HepG2 (cell line): Measurements from ENCODE around the gene PDK2. TPM values are rescaled to one million over a fixed set of nuclear protein-coding genes. Genes with fewer than 3 reads are reported as not detected.

Source experiments
- GATAD1 ChIP-seq: IDR thresholded peaks from 2 replicates; pipeline ENCODE4 v1.6.1; 2016; ENCODE audit warnings: missing genetic modification reagents, missing compliant biosample characterization
- GATAD2A ChIP-seq: IDR thresholded peaks from 2 replicates; pipeline ENCODE4 v1.6.1; 2016
- HMG20A ChIP-seq: IDR thresholded peaks from 2 replicates; pipeline ENCODE4 v1.6.1; 2016; ENCODE audit warnings: borderline replicate concordance
- IRF2 ChIP-seq: IDR thresholded peaks from 2 replicates; pipeline ENCODE4 v1.6.1; 2018; ENCODE audit warnings: missing genetic modification reagents, missing compliant biosample characterization
- KDM2A ChIP-seq: sonication (generic); formaldehyde crosslinking; IDR thresholded peaks from 2 replicates; pipeline ENCODE4 v1.4.0; 2020; ENCODE audit warnings: low read depth, missing genetic modification reagents, borderline replicate concordance
- ZMYM3 ChIP-seq: sonication (generic); formaldehyde crosslinking; IDR thresholded peaks from 2 replicates; pipeline ENCODE4 v1.5.1; 2020; ENCODE audit warnings: mild to moderate bottlenecking, missing genetic modification reagents
- ZNF510 ChIP-seq: sonication (generic); formaldehyde crosslinking; IDR thresholded peaks from 2 replicates; pipeline ENCODE4 v1.4.0; 2020; ENCODE audit warnings: low read depth, mild to moderate bottlenecking, missing genetic modification reagents
- ZNF883 ChIP-seq: sonication (generic); formaldehyde crosslinking; IDR thresholded peaks from 2 replicates; pipeline ENCODE4 v1.5.1; 2020; ENCODE audit warnings: mild to moderate bottlenecking, missing genetic modification reagents; ENCODE audit errors: not compliant biosample characterization
- polyA plus RNA-seq, 8 experiments: library from polyadenylated mRNA; depleted of rRNA in 3 of 8; stranded (reverse) in 7 of 8; unstranded in 1 of 8; fragments of >200 nt; fragmentation: Illumina TruSeq in 4 of 8; extraction: Trizol in 4 of 8; gene quantifications; 2 replicates each; pipeline versions ENCODE4 v1.2.1 to v1.2.3, GENCODE V29; 2011 to 2016; ENCODE audit warnings: low read depth in 4 of 8, missing spikeins in 1 of 8, mixed read lengths in 1 of 8; ENCODE audit not compliant: insufficient read depth in 1 of 8
- total RNA-seq, 5 experiments: library from RNA; depleted of rRNA; stranded (reverse); fragments of >200 nt; fragmentation: Illumina TruSeq; extraction: Trizol; gene quantifications; 2 replicates each; pipeline ENCODE4 v1.2.3, GENCODE V29; 2016; ENCODE audit warnings: low read depth in 1 of 5
- TF ChIP-seq, protein P1 (sequence below): sonication (generic); formaldehyde crosslinking; IDR thresholded peaks from 2 replicates; pipeline ENCODE4 v1.4.0; 2020; ENCODE audit warnings: missing genetic modification reagents, borderline replicate concordance
- TF ChIP-seq, protein P2 (sequence below): sonication (generic); formaldehyde crosslinking; IDR thresholded peaks from 2 replicates; pipeline ENCODE4 v1.4.0; 2020; ENCODE audit warnings: missing genetic modification reagents, borderline replicate concordance
- TF ChIP-seq, protein P3 (sequence below): fragments of 450-650 bp; IDR thresholded peaks from 2 replicates; pipeline ENCODE4 v1.6.1; 2017; ENCODE audit warnings: mild to moderate bottlenecking
- TF ChIP-seq, protein P4 (sequence below): sonication (generic); formaldehyde crosslinking; IDR thresholded peaks from 2 replicates; pipeline ENCODE4 v1.4.0; 2020; ENCODE audit warnings: mild to moderate bottlenecking, missing genetic modification reagents
- TF ChIP-seq, protein P5 (sequence below): IDR thresholded peaks from 2 replicates; pipeline ENCODE4 v1.6.1; 2016; ENCODE audit warnings: mild to moderate bottlenecking
- TF ChIP-seq, protein P6 (sequence below): sonication (generic); formaldehyde crosslinking; IDR thresholded peaks from 2 replicates; pipeline ENCODE4 v1.4.0; 2020; ENCODE audit warnings: mild to moderate bottlenecking, low read depth, missing genetic modification reagents

Gene PDK2
- total and polyA plus RNA-seq, 2 of the 13 experiments (the other 11 are each of a cell fraction or from before 2014, with no cell fraction given): 18.5 to 59.7 TPM

DNA sequence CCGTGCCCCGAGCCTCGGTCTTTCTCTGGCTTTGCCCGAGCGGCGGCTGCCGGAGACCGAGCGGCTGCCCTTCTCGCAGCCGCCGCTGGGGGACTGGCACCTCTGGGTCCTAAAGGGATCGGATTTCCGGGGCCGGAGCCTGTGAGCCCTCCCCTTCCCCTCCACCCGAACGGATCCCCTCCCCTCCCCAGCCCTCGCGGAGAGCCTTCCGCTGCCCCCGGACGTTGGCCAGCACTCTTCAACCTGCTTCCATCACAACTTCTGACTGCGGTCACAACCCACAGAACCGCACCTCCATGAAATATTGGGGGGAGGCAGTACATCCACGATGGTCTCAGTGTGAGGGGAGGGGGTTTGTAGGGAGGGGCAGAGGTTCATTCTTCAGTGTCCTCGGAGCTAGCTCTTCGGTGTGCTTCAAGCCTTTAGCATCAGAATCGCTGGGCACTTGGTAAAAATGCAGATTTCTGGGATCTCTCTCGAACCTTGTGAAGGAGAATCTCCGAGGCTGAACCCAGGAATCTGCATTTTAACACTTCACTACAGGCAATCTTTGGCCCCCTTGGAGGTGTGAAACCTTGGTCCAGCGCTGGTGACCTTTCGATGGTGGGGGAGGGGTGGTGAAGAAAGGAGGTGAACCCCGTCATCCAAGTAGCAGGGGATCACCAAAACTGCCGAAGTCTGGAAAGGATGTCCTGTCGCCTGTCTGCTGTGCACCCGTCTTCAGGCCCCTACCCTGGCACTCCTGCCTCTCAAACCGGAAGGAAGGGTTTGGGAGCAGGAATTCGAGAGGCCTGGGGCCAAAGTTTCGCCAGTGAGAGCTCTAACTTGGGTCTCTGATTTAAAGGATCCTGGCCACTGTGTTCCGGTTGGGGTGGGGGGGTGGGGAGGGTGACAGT, 56.1 kb downstream of the PDK2 start (continued):
- TF ChIP-seq, protein P1, sequence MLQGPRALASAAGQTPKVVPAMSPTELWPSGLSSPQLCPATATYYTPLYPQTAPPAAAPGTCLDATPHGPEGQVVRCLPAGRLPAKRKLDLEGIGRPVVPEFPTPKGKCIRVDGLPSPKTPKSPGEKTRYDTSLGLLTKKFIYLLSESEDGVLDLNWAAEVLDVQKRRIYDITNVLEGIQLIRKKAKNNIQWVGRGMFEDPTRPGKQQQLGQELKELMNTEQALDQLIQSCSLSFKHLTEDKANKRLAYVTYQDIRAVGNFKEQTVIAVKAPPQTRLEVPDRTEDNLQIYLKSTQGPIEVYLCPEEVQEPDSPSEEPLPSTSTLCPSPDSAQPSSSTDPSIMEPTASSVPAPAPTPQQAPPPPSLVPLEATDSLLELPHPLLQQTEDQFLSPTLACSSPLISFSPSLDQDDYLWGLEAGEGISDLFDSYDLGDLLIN (CRISPR knock-in tag): no peak
- TF ChIP-seq GATAD2A (CRISPR knock-in tag) (peak; percentile 31; the same call in 1 of the 2 replicates), ZNF883 (no peak), GATAD1 (CRISPR knock-in tag) (0 out of 2 replicates have a peak, but pooled peaks have one; percentile 16), KDM2A (CRISPR knock-in tag) (peak; percentile 65; the same call in 1 of the 2 replicates), HMG20A (CRISPR knock-in tag) (no peak), ZMYM3 (CRISPR knock-in tag) (peak; percentile 96), IRF2 (0 out of 2 replicates have a peak, but pooled peaks have one; percentile 7), ZNF510 (CRISPR knock-in tag) (no peak)
- TF ChIP-seq, protein P2, sequence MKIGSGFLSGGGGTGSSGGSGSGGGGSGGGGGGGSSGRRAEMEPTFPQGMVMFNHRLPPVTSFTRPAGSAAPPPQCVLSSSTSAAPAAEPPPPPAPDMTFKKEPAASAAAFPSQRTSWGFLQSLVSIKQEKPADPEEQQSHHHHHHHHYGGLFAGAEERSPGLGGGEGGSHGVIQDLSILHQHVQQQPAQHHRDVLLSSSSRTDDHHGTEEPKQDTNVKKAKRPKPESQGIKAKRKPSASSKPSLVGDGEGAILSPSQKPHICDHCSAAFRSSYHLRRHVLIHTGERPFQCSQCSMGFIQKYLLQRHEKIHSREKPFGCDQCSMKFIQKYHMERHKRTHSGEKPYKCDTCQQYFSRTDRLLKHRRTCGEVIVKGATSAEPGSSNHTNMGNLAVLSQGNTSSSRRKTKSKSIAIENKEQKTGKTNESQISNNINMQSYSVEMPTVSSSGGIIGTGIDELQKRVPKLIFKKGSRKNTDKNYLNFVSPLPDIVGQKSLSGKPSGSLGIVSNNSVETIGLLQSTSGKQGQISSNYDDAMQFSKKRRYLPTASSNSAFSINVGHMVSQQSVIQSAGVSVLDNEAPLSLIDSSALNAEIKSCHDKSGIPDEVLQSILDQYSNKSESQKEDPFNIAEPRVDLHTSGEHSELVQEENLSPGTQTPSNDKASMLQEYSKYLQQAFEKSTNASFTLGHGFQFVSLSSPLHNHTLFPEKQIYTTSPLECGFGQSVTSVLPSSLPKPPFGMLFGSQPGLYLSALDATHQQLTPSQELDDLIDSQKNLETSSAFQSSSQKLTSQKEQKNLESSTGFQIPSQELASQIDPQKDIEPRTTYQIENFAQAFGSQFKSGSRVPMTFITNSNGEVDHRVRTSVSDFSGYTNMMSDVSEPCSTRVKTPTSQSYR: peak; percentile 69; the same call in 1 of the 2 replicates
- TF ChIP-seq, protein P3, sequence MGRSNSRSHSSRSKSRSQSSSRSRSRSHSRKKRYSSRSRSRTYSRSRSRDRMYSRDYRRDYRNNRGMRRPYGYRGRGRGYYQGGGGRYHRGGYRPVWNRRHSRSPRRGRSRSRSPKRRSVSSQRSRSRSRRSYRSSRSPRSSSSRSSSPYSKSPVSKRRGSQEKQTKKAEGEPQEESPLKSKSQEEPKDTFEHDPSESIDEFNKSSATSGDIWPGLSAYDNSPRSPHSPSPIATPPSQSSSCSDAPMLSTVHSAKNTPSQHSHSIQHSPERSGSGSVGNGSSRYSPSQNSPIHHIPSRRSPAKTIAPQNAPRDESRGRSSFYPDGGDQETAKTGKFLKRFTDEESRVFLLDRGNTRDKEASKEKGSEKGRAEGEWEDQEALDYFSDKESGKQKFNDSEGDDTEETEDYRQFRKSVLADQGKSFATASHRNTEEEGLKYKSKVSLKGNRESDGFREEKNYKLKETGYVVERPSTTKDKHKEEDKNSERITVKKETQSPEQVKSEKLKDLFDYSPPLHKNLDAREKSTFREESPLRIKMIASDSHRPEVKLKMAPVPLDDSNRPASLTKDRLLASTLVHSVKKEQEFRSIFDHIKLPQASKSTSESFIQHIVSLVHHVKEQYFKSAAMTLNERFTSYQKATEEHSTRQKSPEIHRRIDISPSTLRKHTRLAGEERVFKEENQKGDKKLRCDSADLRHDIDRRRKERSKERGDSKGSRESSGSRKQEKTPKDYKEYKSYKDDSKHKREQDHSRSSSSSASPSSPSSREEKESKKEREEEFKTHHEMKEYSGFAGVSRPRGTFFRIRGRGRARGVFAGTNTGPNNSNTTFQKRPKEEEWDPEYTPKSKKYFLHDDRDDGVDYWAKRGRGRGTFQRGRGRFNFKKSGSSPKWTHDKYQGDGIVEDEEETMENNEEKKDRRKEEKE: no peak
- TF ChIP-seq, protein P4, sequence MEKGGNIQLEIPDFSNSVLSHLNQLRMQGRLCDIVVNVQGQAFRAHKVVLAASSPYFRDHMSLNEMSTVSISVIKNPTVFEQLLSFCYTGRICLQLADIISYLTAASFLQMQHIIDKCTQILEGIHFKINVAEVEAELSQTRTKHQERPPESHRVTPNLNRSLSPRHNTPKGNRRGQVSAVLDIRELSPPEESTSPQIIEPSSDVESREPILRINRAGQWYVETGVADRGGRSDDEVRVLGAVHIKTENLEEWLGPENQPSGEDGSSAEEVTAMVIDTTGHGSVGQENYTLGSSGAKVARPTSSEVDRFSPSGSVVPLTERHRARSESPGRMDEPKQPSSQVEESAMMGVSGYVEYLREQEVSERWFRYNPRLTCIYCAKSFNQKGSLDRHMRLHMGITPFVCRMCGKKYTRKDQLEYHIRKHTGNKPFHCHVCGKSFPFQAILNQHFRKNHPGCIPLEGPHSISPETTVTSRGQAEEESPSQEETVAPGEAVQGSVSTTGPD: no peak
- TF ChIP-seq, protein P5, sequence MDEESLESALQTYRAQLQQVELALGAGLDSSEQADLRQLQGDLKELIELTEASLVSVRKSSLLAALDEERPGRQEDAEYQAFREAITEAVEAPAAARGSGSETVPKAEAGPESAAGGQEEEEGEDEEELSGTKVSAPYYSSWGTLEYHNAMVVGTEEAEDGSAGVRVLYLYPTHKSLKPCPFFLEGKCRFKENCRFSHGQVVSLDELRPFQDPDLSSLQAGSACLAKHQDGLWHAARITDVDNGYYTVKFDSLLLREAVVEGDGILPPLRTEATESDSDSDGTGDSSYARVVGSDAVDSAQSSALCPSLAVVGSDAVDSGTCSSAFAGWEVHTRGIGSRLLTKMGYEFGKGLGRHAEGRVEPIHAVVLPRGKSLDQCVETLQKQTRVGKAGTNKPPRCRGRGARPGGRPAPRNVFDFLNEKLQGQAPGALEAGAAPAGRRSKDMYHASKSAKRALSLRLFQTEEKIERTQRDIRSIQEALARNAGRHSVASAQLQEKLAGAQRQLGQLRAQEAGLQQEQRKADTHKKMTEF (CRISPR knock-in tag): 0 out of 2 replicates have a peak, but pooled peaks have one; percentile 47
- TF ChIP-seq, protein P6, sequence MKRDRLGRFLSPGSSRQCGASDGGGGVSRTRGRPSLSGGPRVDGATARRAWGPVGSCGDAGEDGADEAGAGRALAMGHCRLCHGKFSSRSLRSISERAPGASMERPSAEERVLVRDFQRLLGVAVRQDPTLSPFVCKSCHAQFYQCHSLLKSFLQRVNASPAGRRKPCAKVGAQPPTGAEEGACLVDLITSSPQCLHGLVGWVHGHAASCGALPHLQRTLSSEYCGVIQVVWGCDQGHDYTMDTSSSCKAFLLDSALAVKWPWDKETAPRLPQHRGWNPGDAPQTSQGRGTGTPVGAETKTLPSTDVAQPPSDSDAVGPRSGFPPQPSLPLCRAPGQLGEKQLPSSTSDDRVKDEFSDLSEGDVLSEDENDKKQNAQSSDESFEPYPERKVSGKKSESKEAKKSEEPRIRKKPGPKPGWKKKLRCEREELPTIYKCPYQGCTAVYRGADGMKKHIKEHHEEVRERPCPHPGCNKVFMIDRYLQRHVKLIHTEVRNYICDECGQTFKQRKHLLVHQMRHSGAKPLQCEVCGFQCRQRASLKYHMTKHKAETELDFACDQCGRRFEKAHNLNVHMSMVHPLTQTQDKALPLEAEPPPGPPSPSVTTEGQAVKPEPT (CRISPR knock-in tag): no peak
